MCF 10A (cell line): ENCODE measurements around the gene CHRND. TPM values are rescaled to one million over a fixed set of nuclear protein-coding genes. Genes with fewer than 3 reads are reported as not detected.

Source experiments
- BruUV-seq: library from RNA; stranded (reverse); fragments of 400-500 nt; replicated peaks from 2 replicates; lab custom pipeline; 2021; lab: Mats Ljungman, UMichigan
- CTCF ChIA-PET: fragments of 300-600 bp; sonication (Branson Sonifier 250); formaldehyde crosslinking; extraction: SDS; loops from one replicate; lab custom pipeline; 2021; ENCODE audit warnings: antibody characterized with exemption, inconsistent platforms; lab: Yijun Ruan, JAX
- POLR2A ChIA-PET: fragments of 300-600, 350-650 bp; sonication (Branson Sonifier 250); formaldehyde crosslinking; extraction: SDS; loops from one replicate; lab custom pipeline; 2020; ENCODE audit warnings: antibody characterized with exemption, inconsistent platforms; lab: Yijun Ruan, JAX
- DNase-seq: peaks from one replicate; pipeline ENCODE4 v3.0.0-alpha.2; 2018; ENCODE audit not compliant: unreplicated experiment
- H3K27ac Mint-ChIP-seq: one replicate; pipeline ENCODE4 v1.8.0; 2022; ENCODE audit warnings: mild to moderate bottlenecking, low read depth, mixed read lengths; ENCODE audit not compliant: unreplicated experiment
- H3K27me3 Mint-ChIP-seq: one replicate; pipeline ENCODE4 v1.8.0; 2022; ENCODE audit warnings: mixed read lengths; ENCODE audit not compliant: insufficient read depth, unreplicated experiment
- H3K36me3 Mint-ChIP-seq: one replicate; pipeline ENCODE4 v1.8.0; 2022; ENCODE audit warnings: mild to moderate bottlenecking, moderate library complexity, mixed read lengths; ENCODE audit not compliant: insufficient read depth, unreplicated experiment
- H3K4me1 Mint-ChIP-seq: one replicate; pipeline ENCODE4 v1.8.0; 2022; ENCODE audit warnings: mixed read lengths; ENCODE audit not compliant: insufficient read depth, unreplicated experiment
- H3K4me3 Mint-ChIP-seq: one replicate; pipeline ENCODE4 v1.8.0; 2022; ENCODE audit warnings: mild to moderate bottlenecking, moderate library complexity, mixed read lengths; ENCODE audit not compliant: unreplicated experiment
- H3K9me3 Mint-ChIP-seq: one replicate; pipeline ENCODE4 v1.8.0; 2022; ENCODE audit warnings: mixed read lengths; ENCODE audit not compliant: unreplicated experiment
- CTCF ChIP-seq: fragments of 200-600 bp; IDR thresholded peaks from one replicate; pipeline ENCODE4 v1.8.0; 2022; ENCODE audit warnings: antibody characterized with exemption, mild to moderate bottlenecking; ENCODE audit not compliant: unreplicated experiment
- intact Hi-C: fragments of 100-400 bp; cut with micrococcal nuclease; formaldehyde crosslinking; loops from 2 replicates; pipeline ENCODE4 v1.14.1; 2022
- total RNA-seq: library from RNA; stranded (reverse); gene quantifications from 2 replicates; pipeline ENCODE4 v1.2.3, GENCODE V29; 2022

The CHRND gene
- total RNA-seq, 1 experiment from 2014 or later = not detected

GRCh38 chr2:232551776-232552175 lies 25.8 kb downstream of the CHRND start:
- Mint-ChIP-seq H3K4me3 (peak overlapping the region; percentile 90), H3K9me3 (no peaks in the 10 kb centered on the region), H3K27ac (peak overlapping the region; percentile 96), H3K36me3 (peaks cover 26% of the 10 kb centered on the region), H3K27me3 (no peaks in the 10 kb centered on the region), H3K4me1 (peaks cover 38% of the 10 kb centered on the region)
- TF ChIP-seq CTCF = no peak
- ChIA-PET POLR2A (interaction anchor here (0.6 to 3.0 kb wide), 3 partner anchors 16 to 41 kb away, joined by 4 to 39 read pairs (median 35); no protein-coding TSS in a partner anchor), CTCF (interaction anchor here (0.6 to 1.1 kb wide), 3 partner anchors 29 to 705 kb away, joined by 3 to 4 read pairs (median 4); no protein-coding TSS in a partner anchor)
- DNase-seq = no peak
- intact Hi-C loops = loop anchor here (2.0 kb wide), 1 partner anchor 41 kb away; no protein-coding TSS in a partner anchor
- BruUV-seq = no TSS peak

- Mint-ChIP-seq H3K36me3 (peaks cover 60% of the 10 kb centered on the region), H3K9me3 (no peaks in the 10 kb centered on the region), H3K4me3 (no peak overlapping the region)
Observed at GRCh38 chr2:232556426-232556825, 30.5 kb downstream of the CHRND start.

GRCh38 chr2:232562515-232563151 lies 36.7 kb downstream of the CHRND start:
- peaks cover 70% of the 10 kb centered on the region for H3K36me3 Mint-ChIP-seq
- peaks cover 5% of the 10 kb centered on the region for H3K4me1 Mint-ChIP-seq
- TF ChIP-seq CTCF = no peak
- no peaks in the 10 kb centered on the region for H3K27me3 Mint-ChIP-seq
- no peak overlapping the region for H3K4me3 Mint-ChIP-seq
- BruUV-seq = no TSS peak
- ChIA-PET POLR2A (no interaction called here), CTCF (interaction anchor here (0.6 to 1.2 kb wide), 3 partner anchors 8 to 618 kb away, joined by 3 to 4 read pairs (median 3); no protein-coding TSS in a partner anchor)
- no peak for DNase-seq
- H3K9me3 Mint-ChIP-seq = no peaks in the 10 kb centered on the region
- H3K27ac Mint-ChIP-seq = no peak overlapping the region
- intact Hi-C loops = no loop called here

More at GRCh38 chr2:232556426-232556825, 30.5 kb downstream of the CHRND start:
- no TSS peak for BruUV-seq
- H3K27ac Mint-ChIP-seq = peak overlapping the region; percentile 39
- DNase-seq = no peak
- no peaks in the 10 kb centered on the region for H3K27me3 Mint-ChIP-seq
- ChIA-PET POLR2A (no interaction called here), CTCF (interaction anchor here (0.6 to 0.7 kb wide), 2 partner anchors 49 to 635 kb away, joined by 3 to 4 read pairs; no protein-coding TSS in a partner anchor)
- peaks cover 28% of the 10 kb centered on the region for H3K4me1 Mint-ChIP-seq
- TF ChIP-seq CTCF = no peak
- intact Hi-C loops = no loop called here

GRCh38 chr2:232563580-232563979 lies 37.6 kb downstream of the CHRND start:
- ChIA-PET CTCF (interaction anchor here (0.8 kb wide), 1 partner anchor 42 kb away, joined by 3 read pairs; no protein-coding TSS in a partner anchor), POLR2A (no interaction called here)
- Mint-ChIP-seq H3K4me3 (no peak overlapping the region), H3K36me3 (peaks cover 67% of the 10 kb centered on the region), H3K9me3 (no peaks in the 10 kb centered on the region), H3K27ac (no peak overlapping the region), H3K4me1 (peaks cover 14% of the 10 kb centered on the region), H3K27me3 (no peaks in the 10 kb centered on the region)
- no peak for TF ChIP-seq CTCF
- intact Hi-C loops = no loop called here
- DNase-seq = no peak
- BruUV-seq = no TSS peak
